Uterus (tissue), 4 donors: ENCODE data around the gene NDUFAF5. TPM values are rescaled to one million over a fixed set of nuclear protein-coding genes. Genes with fewer than 3 reads are reported as not detected.
A peak's percentile ranks its signal among the peaks of the same experiment; 100 is the strongest.

Source experiments
- DNase-seq, 2 donors: peaks; one replicate each; pipeline ENCODE4 v3.0.0-alpha.2; 2019 to 2020
- H3K27ac ChIP-seq, 2 donors: fragments of 200-600 bp; sonication (generic); 1 replicate in 1 of 2; 2 replicates in 1 of 2; pipeline ENCODE4 v1.5.1; 2016 to 2018
- H3K27me3 ChIP-seq, 2 donors: fragments of 200-600 bp; sonication (generic); one replicate each; pipeline ENCODE4 v1.5.1; 2018 to 2019; ENCODE audit warnings: control low read depth in 1 of 2
- H3K36me3 ChIP-seq, 2 donors: fragments of 200-600 bp; sonication (generic); one replicate each; pipeline ENCODE4 v1.5.1; 2019; ENCODE audit warnings: control low read depth in 1 of 2
- H3K4me1 ChIP-seq, 2 donors: fragments of 200-600 bp; sonication (generic); one replicate each; pipeline ENCODE4 v1.5.1; 2018 to 2019; ENCODE audit warnings: control low read depth in 1 of 2
- H3K4me3 ChIP-seq, 2 donors: fragments of 200-600 bp; sonication (generic); 1 replicate in 1 of 2; 2 replicates in 1 of 2; pipeline ENCODE4 v1.5.1; 2018 to 2019; ENCODE audit warnings: mild to moderate bottlenecking in 1 of 2
- H3K9me3 ChIP-seq, 2 donors: fragments of 200-600 bp; sonication (generic); one replicate each; pipeline ENCODE4 v1.5.1; 2019; ENCODE audit warnings: control low read depth in 1 of 2
- CTCF ChIP-seq, 4 experiments: fragments of 200-600 bp in 2 of 4; fragments of 450-650 bp in 2 of 4; sonication (generic) in 2 of 4; IDR thresholded peaks; one replicate each; pipeline ENCODE4 v1.5.1; 2016 to 2019; ENCODE audit warnings: antibody characterized with exemption in 4 of 4, mild to moderate bottlenecking in 2 of 4, moderate library complexity in 1 of 4
- POLR2A ChIP-seq, 2 donors: fragments of 450-650 bp; IDR thresholded peaks; one replicate each; pipeline ENCODE4 v1.6.1; 2016; ENCODE audit warnings: antibody characterized with exemption in 2 of 2, mild to moderate bottlenecking in 1 of 2, moderate library complexity in 1 of 2
- intact Hi-C: fragments of 100-400 bp; cut with DNase I; formaldehyde crosslinking; loops from one replicate; pipeline ENCODE4 v1.15.1; 2023; ENCODE audit warnings: low total_unique reads
- total RNA-seq, 4 donors: library from RNA; depleted of rRNA in 3 of 4; stranded (reverse); fragments of >200 nt in 3 of 4; gene quantifications; one replicate each; pipeline versions ENCODE4 v1.1.0 to v1.2.4, GENCODE V29; 2014 to 2023
- donor health status: DM: yes; HTN: yes; CAD: no.

Gene NDUFAF5
- total RNA-seq, 4 donors from 2014 or later = 8.2 to 38.0 (median 24.3) TPM

DNA sequence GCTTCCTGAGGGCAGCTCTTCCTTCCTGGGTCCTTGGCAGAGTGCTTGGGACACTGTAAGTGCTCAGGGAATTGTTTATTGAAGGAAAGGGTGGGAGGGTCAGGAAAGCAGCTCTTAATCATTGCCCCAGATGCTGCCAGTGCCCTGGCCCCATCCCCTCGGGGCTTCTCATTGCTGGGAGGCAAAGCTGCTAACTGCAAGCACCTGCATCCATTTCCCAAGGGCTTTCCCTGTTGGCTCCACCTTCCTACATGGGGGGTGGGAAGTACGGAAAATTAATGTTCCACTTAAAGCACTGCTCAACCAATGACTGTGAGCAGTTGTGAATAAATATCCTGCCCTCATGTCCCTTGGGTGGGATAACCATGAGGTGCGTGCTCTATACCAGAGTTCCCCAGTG lies 56.4 kb downstream of the NDUFAF5 start:
- intact Hi-C loops = no loop called here
- Histone ChIP-seq H3K36me3 (no peaks in the 10 kb centered on the region), H3K4me1 (no peaks in the 10 kb centered on the region), H3K27ac (no peak overlapping the region), H3K4me3 (no peak overlapping the region), H3K27me3 (no peaks in the 10 kb centered on the region), H3K9me3 (no peaks in the 10 kb centered on the region)
- DNase-seq = no peak
- TF ChIP-seq CTCF (IDR thresholded peaks at IDR 0.05) (no peak), POLR2A (IDR thresholded peaks at IDR 0.05) (no peak)

GRCh38 chr20:13844296-13844695 lies 59.5 kb downstream of the NDUFAF5 start:
- Histone ChIP-seq H3K27me3 (no peaks in the 10 kb centered on the region), H3K4me3 (no peak overlapping the region), H3K36me3 (no peaks in the 10 kb centered on the region), H3K27ac (no peak overlapping the region), H3K9me3 (no peaks in the 10 kb centered on the region), H3K4me1 (no peaks in the 10 kb centered on the region)
- no peak for TF ChIP-seq POLR2A (IDR thresholded peaks at IDR 0.05)
- no peak for TF ChIP-seq CTCF (IDR thresholded peaks at IDR 0.05)
- no peak for DNase-seq
- intact Hi-C loops = no loop called here

DNA sequence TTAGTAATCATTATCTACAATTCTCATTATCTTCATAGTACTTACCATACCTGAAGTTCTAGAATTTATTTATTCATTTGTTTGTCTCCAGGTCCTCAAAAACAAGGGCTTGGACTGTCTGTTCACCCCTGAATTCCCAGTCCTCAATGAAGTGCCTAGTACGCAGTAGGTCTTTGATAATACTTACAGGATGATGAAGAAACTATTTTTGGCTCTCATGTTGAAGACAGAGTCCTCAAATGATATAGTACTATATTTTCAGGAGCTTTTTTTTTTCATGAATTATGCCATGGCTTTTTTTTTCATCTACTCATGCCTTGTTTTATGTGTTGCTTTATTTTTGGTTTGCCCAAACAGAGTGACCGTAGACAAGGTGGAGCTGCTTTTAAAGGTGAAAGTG lies 66.5 kb downstream of the NDUFAF5 start:
- Histone ChIP-seq H3K27ac (peak overlapping the region; percentile 77 to 86), H3K9me3 (no peaks in the 10 kb centered on the region), H3K36me3 (no peaks in the 10 kb centered on the region), H3K4me3 (no peak overlapping the region), H3K27me3 (no peaks in the 10 kb centered on the region), H3K4me1 (peaks cover 0 to 12% of the 10 kb centered on the region in 2 donors)
- intact Hi-C loops = no loop called here
- DNase-seq = no peak
- TF ChIP-seq CTCF (IDR thresholded peaks at IDR 0.05) (no peak), POLR2A (IDR thresholded peaks at IDR 0.05) (no peak)

GRCh38 chr20:13852306-13852705 lies 67.5 kb downstream of the NDUFAF5 start:
- intact Hi-C loops = no loop called here
- no peaks in the 10 kb centered on the region for H3K27me3 ChIP-seq
- H3K9me3 ChIP-seq = no peaks in the 10 kb centered on the region
- H3K4me1 ChIP-seq = peaks cover 0 to 12% of the 10 kb centered on the region in 2 donors
- H3K4me3 ChIP-seq = no peak overlapping the region
- TF ChIP-seq CTCF (IDR thresholded peaks at IDR 0.05) (no peak), POLR2A (IDR thresholded peaks at IDR 0.05) (no peak)
- no peak for DNase-seq
- no peaks in the 10 kb centered on the region for H3K36me3 ChIP-seq
- H3K27ac ChIP-seq = peak overlapping the region; percentile 77 to 86

DNA sequence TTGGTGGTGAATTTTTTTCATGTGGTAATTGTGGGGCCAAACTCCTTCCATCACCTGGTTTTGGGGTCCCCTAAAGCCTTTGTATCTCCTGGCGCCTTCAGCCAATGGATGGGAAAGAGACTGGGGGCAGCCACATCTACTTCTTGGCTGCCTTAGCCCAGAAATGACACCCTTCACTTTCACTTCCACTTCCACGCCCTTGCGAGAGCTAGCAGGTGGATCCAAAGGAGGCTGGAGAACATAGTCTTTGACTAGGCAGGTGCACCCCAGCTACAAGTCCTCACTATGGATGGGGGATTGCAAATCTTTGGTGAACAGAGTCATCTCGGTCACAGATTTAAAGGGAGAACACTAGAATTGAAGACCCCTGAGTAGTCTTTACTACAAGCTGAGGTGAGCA lies 70.8 kb downstream of the NDUFAF5 start:
- no peak overlapping the region for H3K27ac ChIP-seq
- no peaks in the 10 kb centered on the region for H3K9me3 ChIP-seq
- no peak for DNase-seq
- intact Hi-C loops = no loop called here
- peaks cover 0 to 12% of the 10 kb centered on the region in 2 donors for H3K4me1 ChIP-seq
- TF ChIP-seq CTCF (IDR thresholded peaks at IDR 0.05) (no peak), POLR2A (IDR thresholded peaks at IDR 0.05) (no peak)
- H3K27me3 ChIP-seq = no peaks in the 10 kb centered on the region
- no peaks in the 10 kb centered on the region for H3K36me3 ChIP-seq
- H3K4me3 ChIP-seq = no peak overlapping the region
